GM21786 (cell line): ENCODE measurements around the gene PFKL.

Source experiments
- ATAC-seq: cut with Tn5 transposase; IDR thresholded peaks from one replicate; pipeline ENCODE4 v1.9.1; 2021; ENCODE audit not compliant: unreplicated experiment

Gene PFKL

GRCh38 chr21:44299458-44300261 is at the start of gene PFKL:
Gene PFKL (plus strand): TSS chr21:44300053. CDS start chr21:44300106, 53 bp downstream.
- ATAC-seq, result peak; percentile 53

- ATAC-seq, result no peak
Measured at GRCh38 chr21:44253832-44254710, 45.8 kb upstream of the PFKL start.

GRCh38 chr21:44255511-44255981 is 44.3 kb upstream of the PFKL start:
- ATAC-seq, result no peak

DNA sequence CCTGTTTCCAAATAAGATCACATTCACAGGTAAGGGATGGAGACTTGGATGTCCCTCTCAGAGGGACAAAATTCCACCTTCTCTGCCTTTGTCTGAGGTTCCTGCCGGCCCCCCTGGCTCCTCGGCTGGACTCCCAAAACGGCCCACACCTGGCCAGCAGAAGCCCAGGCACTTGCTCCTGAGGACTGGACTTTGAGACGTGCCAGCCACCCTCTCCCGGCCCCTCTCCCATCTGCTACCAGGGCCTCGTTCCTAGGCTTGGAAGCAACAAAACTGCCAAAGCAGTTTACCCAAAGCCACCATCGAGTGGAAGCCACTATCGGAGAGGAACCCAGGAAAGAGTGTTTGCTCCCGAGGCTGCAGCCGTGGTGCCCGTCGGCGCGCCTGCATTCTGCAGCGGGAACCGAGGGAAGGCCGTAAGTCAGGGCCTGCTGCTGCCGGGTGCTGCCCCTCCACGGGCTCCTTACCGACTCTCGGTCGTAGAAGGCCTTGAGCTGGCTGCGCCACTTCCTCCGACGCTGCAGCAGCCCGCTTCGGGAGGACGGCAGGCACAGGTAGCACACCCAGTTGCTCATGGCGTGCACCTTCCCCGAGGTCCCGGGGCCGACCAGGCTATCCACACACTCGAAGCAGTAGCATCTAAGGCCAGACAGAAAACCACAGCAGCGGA is 41.7 kb upstream of the PFKL start:
- no peak for ATAC-seq

- ATAC-seq, result no peak
Measured at GRCh38 chr21:44259082-44259705, 40.7 kb upstream of the PFKL start.

DNA sequence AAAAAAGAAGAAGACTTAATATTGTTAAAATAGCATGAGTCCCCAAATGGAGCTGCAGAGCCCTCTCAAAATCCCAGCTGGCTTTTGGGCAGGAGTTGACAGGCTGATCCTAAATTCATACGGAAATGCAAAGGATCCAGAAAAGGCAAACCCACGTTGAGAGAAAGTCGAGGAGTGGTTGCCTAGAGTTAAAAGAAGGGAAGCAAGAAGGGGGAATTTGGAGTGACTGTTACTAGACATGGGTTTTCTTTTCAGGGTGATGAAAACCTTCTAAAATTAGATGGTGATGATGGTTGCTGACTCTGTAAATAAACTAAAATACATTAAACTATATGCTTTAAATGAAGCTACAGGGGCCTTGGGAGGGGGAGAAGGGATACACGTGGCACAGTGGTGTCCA is 39.8 kb upstream of the PFKL start:
- no peak for ATAC-seq

DNA sequence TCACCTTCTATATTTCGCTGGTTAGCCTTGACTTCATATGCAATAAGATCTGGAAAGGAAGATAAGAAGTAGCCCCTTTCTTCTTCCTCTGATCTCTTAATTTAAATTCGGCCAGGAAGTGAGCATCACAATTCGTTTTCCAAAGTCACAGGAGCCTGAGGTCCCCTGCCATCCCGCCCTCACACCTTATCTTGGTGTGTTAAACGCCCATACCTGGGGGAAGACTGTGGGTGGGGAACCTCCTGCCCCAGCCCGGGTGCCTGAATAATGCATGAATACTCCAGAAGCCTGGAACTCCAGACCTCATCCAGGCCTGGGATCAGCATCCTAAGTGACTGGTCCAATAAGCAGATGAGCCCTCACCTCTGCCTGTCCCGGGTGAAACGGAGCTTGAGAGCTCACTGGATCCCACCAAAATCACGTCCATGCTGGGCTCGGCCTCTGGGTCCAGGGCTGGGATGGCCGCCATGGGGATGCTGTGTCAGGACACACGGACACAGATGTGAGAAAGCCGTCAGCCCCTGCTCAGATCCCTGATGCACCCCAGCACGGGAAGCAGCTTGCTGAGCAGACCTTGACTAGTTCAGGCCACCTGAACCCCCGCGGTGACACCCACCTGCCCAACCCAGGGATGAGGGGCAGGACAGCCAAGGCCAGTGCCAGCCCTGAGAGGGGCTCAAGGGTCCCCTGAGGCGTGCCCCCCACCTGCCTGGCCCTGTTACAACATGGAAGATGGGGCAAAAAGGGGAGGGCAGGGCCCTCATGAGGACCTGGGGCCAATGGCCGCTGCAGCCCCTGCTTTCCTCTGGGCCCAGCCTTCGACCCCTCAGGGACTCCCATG is 38.8 kb upstream of the PFKL start:
- ATAC-seq, result no peak

- no peak for ATAC-seq
Measured at GRCh38 chr21:44261675-44262295, 38.1 kb upstream of the PFKL start, which contains the start of gene DNMT3L. Gene DNMT3L (minus strand): TSS chr21:44261897. CDS start chr21:44261259, 638 bp downstream.

DNA sequence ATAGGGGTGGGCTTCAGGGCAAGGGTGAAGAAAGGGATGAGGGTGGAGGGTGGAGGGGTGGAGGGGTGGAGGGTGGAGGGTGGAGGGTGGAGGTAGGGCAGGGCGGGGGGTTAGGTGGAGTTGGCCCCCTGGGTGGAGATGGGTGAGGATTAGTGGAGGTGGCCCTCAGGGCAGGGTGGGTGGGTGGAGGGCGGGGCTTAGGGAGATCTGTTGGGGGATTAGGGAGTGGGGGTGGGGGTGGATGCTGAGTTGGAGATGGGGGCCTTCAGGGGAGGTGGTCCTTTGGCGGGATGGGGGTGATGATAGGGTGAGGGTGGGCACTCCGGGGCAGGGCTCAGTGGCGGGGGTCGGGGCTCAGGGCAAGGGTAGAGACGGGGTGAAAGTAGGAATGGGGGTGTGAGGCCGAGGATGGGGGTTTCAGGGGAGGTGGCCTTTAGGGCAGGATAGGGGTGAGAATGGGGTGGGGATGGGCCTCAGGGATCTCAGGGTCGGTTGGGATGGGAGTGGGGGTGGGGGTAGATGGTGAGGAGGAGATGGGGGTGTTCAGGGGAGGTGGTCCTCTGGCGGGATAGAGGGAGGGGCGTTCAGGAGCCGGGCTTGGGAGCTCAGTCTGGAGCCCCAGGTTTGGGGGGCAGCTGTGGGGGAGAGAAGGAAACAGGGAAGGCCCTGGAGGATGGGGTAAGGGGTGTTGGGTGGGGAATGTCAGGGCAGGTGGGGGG is 37.4 kb upstream of the PFKL start:
- ATAC-seq, result no peak

DNA sequence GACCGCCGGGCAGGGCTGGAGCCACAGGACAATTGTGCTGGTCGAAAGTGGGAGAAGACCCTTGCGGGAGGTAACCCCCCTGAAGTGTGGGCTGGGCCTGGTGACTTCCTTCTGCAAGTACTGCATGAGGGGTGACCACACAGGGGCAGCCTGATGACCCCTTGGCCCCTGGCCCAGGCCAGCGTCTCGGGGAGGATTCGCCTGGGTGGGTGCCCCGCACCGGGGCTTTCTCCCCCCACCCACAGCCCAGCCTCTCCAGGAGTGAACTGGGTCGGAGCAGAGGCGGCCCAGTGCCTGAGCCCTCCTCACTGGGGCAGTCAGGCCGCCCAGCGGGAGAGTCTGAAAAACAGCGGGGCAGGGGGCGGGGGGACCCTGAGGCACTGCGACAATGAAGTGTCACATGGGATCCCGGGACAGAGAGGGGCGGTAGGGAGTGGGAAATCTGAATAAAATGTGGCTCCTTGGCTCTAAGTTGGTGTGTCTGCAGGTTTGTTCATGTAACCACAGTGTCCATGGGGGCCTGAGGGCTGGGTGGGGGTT is 36.6 kb upstream of the PFKL start:
- ATAC-seq, result no peak

DNA sequence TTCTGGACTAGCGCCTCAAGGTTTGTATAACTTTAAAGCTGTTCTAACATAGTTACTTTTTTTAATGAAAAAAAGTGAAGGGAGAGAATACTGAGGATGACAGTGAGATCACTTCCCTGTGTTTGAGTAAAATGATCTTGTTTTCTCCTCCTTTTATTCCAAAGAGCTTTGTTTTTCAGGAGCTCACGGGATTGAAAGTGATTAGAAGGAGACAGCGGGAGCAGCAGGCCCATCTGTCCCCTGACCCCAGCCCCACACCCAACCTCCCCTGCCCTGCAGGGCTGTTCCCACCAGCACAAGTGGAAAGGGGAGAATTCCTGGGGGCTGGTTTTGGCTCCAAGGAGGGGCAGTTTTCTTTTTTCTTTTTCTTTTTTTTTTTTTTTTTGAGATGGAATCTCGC is 36.1 kb upstream of the PFKL start:
- no peak for ATAC-seq

DNA sequence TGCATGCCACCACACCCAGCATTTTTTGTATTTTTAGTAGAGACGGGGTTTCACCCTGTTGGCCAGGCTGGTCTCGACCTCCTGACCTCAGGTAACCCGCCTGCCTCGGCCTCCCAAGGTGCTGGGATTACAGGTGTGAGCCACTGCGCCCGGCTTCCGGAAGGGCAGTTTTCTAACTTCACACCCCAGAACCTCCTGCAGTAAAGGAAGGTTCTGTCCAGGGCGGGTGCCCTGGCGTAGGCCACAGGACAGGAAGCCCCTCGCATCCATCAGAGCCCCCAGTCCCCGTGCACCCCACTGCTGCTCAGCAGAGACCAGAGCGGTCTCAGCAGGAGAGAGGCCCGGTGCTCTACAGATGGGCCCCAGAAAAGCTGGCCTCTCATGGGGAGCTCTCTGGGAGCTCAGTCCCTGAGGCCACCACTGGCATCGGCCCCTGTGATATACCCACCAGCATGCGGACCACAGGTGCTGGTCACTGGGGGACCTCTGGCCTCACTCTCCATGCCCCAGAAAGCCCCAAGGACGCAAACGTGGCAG is 34.1 kb upstream of the PFKL start:
- no peak for ATAC-seq

- ATAC-seq, result no peak
Measured at GRCh38 chr21:44267655-44268142, 32.2 kb upstream of the PFKL start.

- ATAC-seq, result no peak
Measured at GRCh38 chr21:44269090-44269489, 30.8 kb upstream of the PFKL start.

GRCh38 chr21:44271558-44272283 is 28.1 kb upstream of the PFKL start:
- ATAC-seq, result no peak

DNA sequence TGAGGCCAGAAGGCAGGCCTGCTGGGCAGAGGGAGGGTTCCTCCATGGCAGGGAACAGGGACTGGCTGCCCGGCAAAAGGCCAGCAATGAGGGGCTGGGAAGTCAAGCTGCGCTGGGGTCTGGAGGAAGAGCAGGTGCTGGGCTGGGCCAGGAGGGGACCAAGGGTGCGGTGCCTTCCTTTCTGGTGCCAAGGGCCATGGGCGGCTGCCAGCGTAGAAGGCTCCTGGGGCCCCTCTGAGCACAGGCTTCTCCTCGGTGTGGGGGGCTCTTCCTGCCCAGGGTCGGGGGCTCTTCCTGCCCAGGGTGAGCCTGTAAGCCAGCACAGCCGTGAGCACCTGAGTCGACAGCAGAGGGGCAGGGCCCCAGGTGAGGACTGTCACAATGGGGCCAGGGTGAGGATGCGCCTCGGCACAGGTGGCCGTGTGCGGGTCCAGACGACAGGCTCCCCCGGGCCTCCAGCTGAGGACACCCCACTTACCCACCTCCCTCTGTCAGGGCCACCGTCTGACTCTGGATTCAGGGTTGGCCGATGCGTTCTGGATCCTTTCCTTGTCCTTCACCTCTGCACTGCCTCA is 27.5 kb upstream of the PFKL start:
- no peak for ATAC-seq

DNA sequence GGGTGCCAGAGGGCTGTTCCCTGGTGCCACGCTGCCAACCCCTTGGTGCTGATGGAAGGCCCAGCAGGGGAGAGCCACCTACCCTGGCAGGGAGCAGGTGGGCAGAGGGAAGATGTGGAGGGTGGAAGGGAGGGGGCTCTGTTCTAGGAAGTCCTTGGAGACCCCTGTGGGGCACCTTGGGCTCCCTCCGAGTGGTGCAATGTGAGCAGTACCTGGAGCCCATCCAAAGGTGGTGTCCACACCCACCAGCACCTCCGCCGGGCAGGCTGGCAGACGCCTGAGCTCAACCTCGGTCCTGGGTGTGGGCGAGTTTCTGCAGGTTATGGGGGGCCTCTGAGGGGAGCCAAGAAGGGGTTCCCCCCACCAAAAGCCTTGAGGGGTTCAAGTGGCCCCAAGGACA is 26.8 kb upstream of the PFKL start:
- no peak for ATAC-seq
